Right lobe of liver (tissue), 6 donors: ENCODE data around the gene LIM2. TPM values are rescaled to one million over a fixed set of nuclear protein-coding genes. Genes with fewer than 3 reads are reported as not detected.
A peak's percentile ranks its signal among the peaks of the same experiment; 100 is the strongest.
"Not testable (repeated sequence)": the region's sequence is repeated elsewhere in the genome, so short reads cannot be mapped to it uniquely, and the experiment has no call there.

ENCODE experiments used
- ATAC-seq, 4 donors: fragments of 200-7000 bp; cut with Tn5 transposase; one replicate each; pipeline ENCODE4 v1.9.1; 2020; ENCODE audit warnings: mild to moderate bottlenecking in 4 of 4, moderate library complexity in 4 of 4
- DNase-seq, 3 donors: peaks; one replicate each; pipeline ENCODE4 v3.0.0-alpha.2; 2020
- H3K27ac ChIP-seq, 3 donors: fragments of 200-600 bp; one replicate each; pipeline ENCODE4 v1.8.0; 2022
- H3K27me3 ChIP-seq, 2 donors: fragments of 200-600 bp; one replicate each; pipeline ENCODE4 v1.8.0; 2022
- H3K36me3 ChIP-seq, 4 donors: fragments of 200-600 bp; sonication (generic) in 1 of 4; one replicate each; pipeline versions ENCODE4 v1.5.1 to v1.8.0; 2017 to 2022; ENCODE audit warnings: control low read depth in 1 of 4
- H3K4me1 ChIP-seq, 4 donors: fragments of 200-600 bp; sonication (generic) in 1 of 4; one replicate each; pipeline versions ENCODE4 v1.5.1 to v1.8.0; 2017 to 2022; ENCODE audit warnings: control low read depth in 1 of 4
- H3K4me3 ChIP-seq, 3 donors: fragments of 200-600 bp; one replicate each; pipeline ENCODE4 v1.8.0; 2022
- H3K9me3 ChIP-seq, 4 donors: fragments of 200-600 bp; sonication (generic) in 1 of 4; one replicate each; pipeline versions ENCODE4 v1.5.1 to v1.8.0; 2017 to 2022; ENCODE audit warnings: control low read depth in 1 of 4
- CTCF ChIP-seq, 4 donors: fragments of 200-600 bp in 3 of 4; fragments of 450-650 bp in 1 of 4; IDR thresholded peaks; one replicate each; pipeline versions ENCODE4 v1.5.1 to v1.8.0; 2016 to 2022; ENCODE audit warnings: antibody characterized with exemption in 4 of 4, mild to moderate bottlenecking in 2 of 4
- POLR2A ChIP-seq: fragments of 450-650 bp; IDR thresholded peaks from one replicate; pipeline ENCODE4 v1.6.1; 2017; ENCODE audit warnings: antibody characterized with exemption, mild to moderate bottlenecking
- WGBS: methylation state at CpG from one replicate; pipeline ENCODE4 v1.1.6; 2018; ENCODE audit warnings: low coverage, low lambda C conversion rate; ENCODE audit not compliant: insufficient coverage; ENCODE audit errors: missing lambda C conversion rate; 5-methylcytosine and 5-hydroxymethylcytosine counted together
- intact Hi-C, 2 donors: fragments of 100-400 bp; cut with DNase I; formaldehyde crosslinking; loops; one replicate each; pipeline versions ENCODE4 v1.11.2 to v1.14.1; 2022
- total RNA-seq, 6 experiments: library from RNA; depleted of rRNA in 2 of 6; stranded (reverse); fragments of >200 nt in 2 of 6; fragmentation: NEBNext Ultra II Directional in 3 of 6; extraction: Animal tissue kit (Norgen Biotek cat#: 25700) in 3 of 6; gene quantifications; one replicate each; pipeline versions ENCODE4 v1.1.0 to v1.2.4, GENCODE V29; 2016 to 2023
- donor health status: DM: no; HTN: yes; CAD: no.
- donor health status: DM: no; HTN: no; CAD: no.
- donor health status: DM: no; HTN: no; CAD: no.
- donor health status: DM: no; HTN: yes; CAD: no.
- donor health status: DM: no; HTN: yes; CAD: no.

LIM2 gene
- total RNA-seq, 6 experiments from 2014 or later: not detected

DNA sequence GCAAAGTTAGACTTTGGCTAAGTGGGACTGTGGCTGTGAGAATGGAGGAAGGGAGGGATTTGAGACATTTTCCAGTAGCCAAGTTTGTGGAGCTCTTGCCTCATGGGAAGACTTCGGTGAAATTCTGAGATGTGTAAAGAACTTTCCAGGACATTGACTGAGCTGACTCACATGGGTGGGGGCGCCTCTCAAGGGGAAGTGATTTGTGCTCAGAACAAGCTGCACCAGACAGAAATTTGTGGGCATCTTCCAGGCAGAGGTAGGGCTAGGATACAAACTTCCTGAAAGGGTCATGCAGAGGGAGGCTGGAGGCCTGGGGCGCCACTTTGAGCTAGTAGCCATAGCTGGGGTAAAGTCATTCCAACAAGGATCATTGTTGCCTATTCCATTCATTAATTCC, 39.4 kb upstream of the LIM2 start:
- intact Hi-C loops: no loop called here
- TF ChIP-seq CTCF (IDR thresholded peaks at IDR 0.05) (no peak), POLR2A (no peak)
- no peak overlapping the region for H3K27ac ChIP-seq
- no peak overlapping the region for H3K4me3 ChIP-seq
- ATAC-seq: peak in 3 of 4 donors; percentile 20 to 54 (median 29)
- H3K4me1 ChIP-seq: peaks cover 0 to 14% (median 5%) of the 10 kb centered on the region in 4 donors
- 46% methylated on average over 2 of the region's 3 CpGs for WGBS
- no peaks in the 10 kb centered on the region for H3K27me3 ChIP-seq
- H3K36me3 ChIP-seq: no peaks in the 10 kb centered on the region
- no peaks in the 10 kb centered on the region for H3K9me3 ChIP-seq
- peak in 1 of 3 donors; percentile 33 for DNase-seq

GRCh38 chr19:51422053-51422448, 34.3 kb upstream of the LIM2 start:
- intact Hi-C loops: no loop called here
- no peaks in the 10 kb centered on the region for H3K36me3 ChIP-seq
- 11% methylated on average over 18 of the region's 19 CpGs for WGBS

GRCh38 chr19:51421229-51422052, 33.7 kb upstream of the LIM2 start:
- Histone ChIP-seq H3K27ac (no peak overlapping the region), H3K4me3 (no peak overlapping the region), H3K36me3 (no peaks in the 10 kb centered on the region), H3K27me3 (no peaks in the 10 kb centered on the region), H3K9me3 (no peaks in the 10 kb centered on the region), H3K4me1 (no peaks in the 10 kb centered on the region)
- 4% methylated on average over 19 of the region's 39 CpGs for WGBS
- intact Hi-C loops: no loop called here
- no peak for ATAC-seq
- no peak for DNase-seq
- TF ChIP-seq POLR2A (no peak), CTCF (IDR thresholded peaks at IDR 0.05) (no peak)

More at GRCh38 chr19:51422053-51422448, 34.3 kb upstream of the LIM2 start:
- no peak overlapping the region for H3K4me3 ChIP-seq
- no peak overlapping the region for H3K27ac ChIP-seq
- no peaks in the 10 kb centered on the region for H3K4me1 ChIP-seq
- H3K27me3 ChIP-seq: no peaks in the 10 kb centered on the region
- TF ChIP-seq POLR2A (no peak), CTCF (IDR thresholded peaks at IDR 0.05) (peak; percentile 97 to 99 (median 99))
- no peaks in the 10 kb centered on the region for H3K9me3 ChIP-seq
- ATAC-seq (peak; percentile 94 to 99 (median 96)), DNase-seq (peak; percentile 89 to 91 (median 90))

DNA sequence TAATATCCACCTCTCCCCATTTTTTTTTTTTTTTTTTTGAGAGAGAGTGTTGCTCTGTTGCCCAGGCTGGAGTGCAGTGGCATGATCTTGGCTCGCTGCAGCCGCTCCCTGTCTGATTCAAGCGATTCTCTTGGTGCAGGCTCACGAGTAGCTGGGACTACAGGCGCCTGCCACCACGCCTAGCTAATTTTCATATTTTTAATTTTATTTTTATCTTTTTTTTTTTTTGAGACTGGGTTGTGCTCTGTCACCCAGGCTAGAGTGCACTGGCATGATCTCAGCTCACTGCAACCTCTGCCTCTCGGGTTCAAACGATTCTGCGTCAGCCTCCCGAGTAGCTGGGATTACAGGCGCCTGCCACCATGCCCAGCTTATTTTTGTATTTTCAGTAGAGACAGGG, 32.7 kb upstream of the LIM2 start:
- DNase-seq, H3K4me1 ChIP-seq, ATAC-seq, H3K36me3 ChIP-seq, H3K27ac ChIP-seq, H3K4me3 ChIP-seq, H3K27me3 ChIP-seq, H3K9me3 ChIP-seq, intact Hi-C loops: not testable (repeated sequence)
- WGBS: 76% methylated on average over 11 of the region's 11 CpGs

GRCh38 chr19:51418707-51419106, 30.9 kb upstream of the LIM2 start:
- no peak overlapping the region for H3K27ac ChIP-seq
- ATAC-seq (no peak), DNase-seq (no peak)
- no peaks in the 10 kb centered on the region for H3K36me3 ChIP-seq
- WGBS: 69% methylated on average over 2 of the region's 2 CpGs
- intact Hi-C loops: loop anchor here in 1 of 2 donors (10.0 kb wide), 1 partner anchor 94 kb away; no protein-coding TSS in a partner anchor
- no peak overlapping the region for H3K4me3 ChIP-seq
- no peaks in the 10 kb centered on the region for H3K4me1 ChIP-seq
- no peaks in the 10 kb centered on the region for H3K27me3 ChIP-seq
- H3K9me3 ChIP-seq: no peaks in the 10 kb centered on the region
- TF ChIP-seq POLR2A: no peak
- TF ChIP-seq CTCF (IDR thresholded peaks at IDR 0.05): no peak
